ENCODE results near the gene CCDC66.

The CCDC66 gene

GRCh38 chr3:56610669-56611335 is 53.8 kb downstream of the CCDC66 start:
- Mint-ChIP-seq H3K4me3 (no peak overlapping the region), H3K4me1 (peaks cover 32% of the 10 kb centered on the region), H3K36me3 (peaks cover 78% of the 10 kb centered on the region), H3K27me3 (no peaks in the 10 kb centered on the region), H3K9me3 (peaks cover 4% of the 10 kb centered on the region), H3K27ac (no peak overlapping the region)
- ATAC-seq: no peak

GRCh38 chr3:56611364-56611763 is 54.4 kb downstream of the CCDC66 start:
- Mint-ChIP-seq H3K36me3 (peaks cover 78% of the 10 kb centered on the region), H3K27ac (no peak overlapping the region), H3K4me1 (peaks cover 32% of the 10 kb centered on the region), H3K27me3 (no peaks in the 10 kb centered on the region), H3K9me3 (peaks cover 4% of the 10 kb centered on the region), H3K4me3 (no peak overlapping the region)
- ATAC-seq: no peak

GRCh38 chr3:56612146-56612545 is 55.2 kb downstream of the CCDC66 start:
- peaks cover 27% of the 10 kb centered on the region for H3K4me1 Mint-ChIP-seq
- H3K27ac Mint-ChIP-seq: no peak overlapping the region
- H3K27me3 Mint-ChIP-seq: no peaks in the 10 kb centered on the region
- ATAC-seq: no peak
- H3K36me3 Mint-ChIP-seq: peaks cover 78% of the 10 kb centered on the region
- H3K4me3 Mint-ChIP-seq: no peak overlapping the region
- H3K9me3 Mint-ChIP-seq: peaks cover 4% of the 10 kb centered on the region

GRCh38 chr3:56613016-56613415 is 56.0 kb downstream of the CCDC66 start:
- no peak for ATAC-seq

GRCh38 chr3:56616478-56617006 is 59.6 kb downstream of the CCDC66 start:
- Mint-ChIP-seq H3K27ac (no peak overlapping the region), H3K36me3 (peaks cover 59% of the 10 kb centered on the region), H3K4me3 (no peak overlapping the region), H3K27me3 (no peaks in the 10 kb centered on the region), H3K9me3 (no peaks in the 10 kb centered on the region), H3K4me1 (peaks cover 16% of the 10 kb centered on the region)
- no peak for ATAC-seq

More at GRCh38 chr3:56613016-56613415, 56.0 kb downstream of the CCDC66 start:
- Mint-ChIP-seq H3K9me3 (peaks cover 4% of the 10 kb centered on the region), H3K27me3 (no peaks in the 10 kb centered on the region), H3K4me3 (no peak overlapping the region), H3K36me3 (peaks cover 74% of the 10 kb centered on the region), H3K27ac (no peak overlapping the region), H3K4me1 (peaks cover 18% of the 10 kb centered on the region)

GRCh38 chr3:56620371-56620770 is 63.4 kb downstream of the CCDC66 start:
- Mint-ChIP-seq H3K4me3 (no peak overlapping the region), H3K9me3 (no peaks in the 10 kb centered on the region), H3K27ac (no peak overlapping the region), H3K36me3 (peaks cover 55% of the 10 kb centered on the region), H3K4me1 (peaks cover 6% of the 10 kb centered on the region), H3K27me3 (no peaks in the 10 kb centered on the region)
- ATAC-seq: no peak

- no peaks in the 10 kb centered on the region for H3K9me3 Mint-ChIP-seq
- H3K36me3 Mint-ChIP-seq: peaks cover 47% of the 10 kb centered on the region
- no peak overlapping the region for H3K4me3 Mint-ChIP-seq
- no peaks in the 10 kb centered on the region for H3K27me3 Mint-ChIP-seq
- ATAC-seq: no peak
- no peak overlapping the region for H3K27ac Mint-ChIP-seq
- peaks cover 6% of the 10 kb centered on the region for H3K4me1 Mint-ChIP-seq
These were observed 64.7 kb downstream of the CCDC66 start for GRCh38 chr3:56621681-56622080.

- H3K4me1 Mint-ChIP-seq: peaks cover 6% of the 10 kb centered on the region
- no peaks in the 10 kb centered on the region for H3K9me3 Mint-ChIP-seq
- no peak overlapping the region for H3K27ac Mint-ChIP-seq
- H3K4me3 Mint-ChIP-seq: no peak overlapping the region
- no peak for ATAC-seq
- no peaks in the 10 kb centered on the region for H3K27me3 Mint-ChIP-seq
- H3K36me3 Mint-ChIP-seq: peaks cover 45% of the 10 kb centered on the region
These were observed 65.4 kb downstream of the CCDC66 start for GRCh38 chr3:56622381-56622780.

GRCh38 chr3:56624725-56625124 is 67.8 kb downstream of the CCDC66 start:
- Mint-ChIP-seq H3K36me3 (peaks cover 46% of the 10 kb centered on the region), H3K27ac (no peak overlapping the region), H3K9me3 (no peaks in the 10 kb centered on the region), H3K27me3 (no peaks in the 10 kb centered on the region), H3K4me1 (peaks cover 6% of the 10 kb centered on the region), H3K4me3 (no peak overlapping the region)
- ATAC-seq: no peak

- Mint-ChIP-seq H3K4me1 (no peaks in the 10 kb centered on the region), H3K27me3 (no peaks in the 10 kb centered on the region), H3K27ac (no peak overlapping the region), H3K9me3 (no peaks in the 10 kb centered on the region), H3K36me3 (peaks cover 27% of the 10 kb centered on the region), H3K4me3 (no peak overlapping the region)
- no peak for ATAC-seq
These were observed 72.1 kb downstream of the CCDC66 start for GRCh38 chr3:56629047-56629446.

GRCh38 chr3:56629451-56629850 is 72.5 kb downstream of the CCDC66 start:
- Mint-ChIP-seq H3K4me3 (no peak overlapping the region), H3K27me3 (no peaks in the 10 kb centered on the region), H3K27ac (no peak overlapping the region), H3K36me3 (peaks cover 23% of the 10 kb centered on the region), H3K9me3 (no peaks in the 10 kb centered on the region), H3K4me1 (no peaks in the 10 kb centered on the region)
- ATAC-seq: no peak

GRCh38 chr3:56630966-56631365 is 74.0 kb downstream of the CCDC66 start:
- no peak overlapping the region for H3K27ac Mint-ChIP-seq
- no peaks in the 10 kb centered on the region for H3K4me1 Mint-ChIP-seq
- H3K9me3 Mint-ChIP-seq: no peaks in the 10 kb centered on the region
- H3K36me3 Mint-ChIP-seq: peaks cover 24% of the 10 kb centered on the region
- no peak for ATAC-seq
- no peaks in the 10 kb centered on the region for H3K27me3 Mint-ChIP-seq
- no peak overlapping the region for H3K4me3 Mint-ChIP-seq

GRCh38 chr3:56633181-56633580 is 76.2 kb downstream of the CCDC66 start:
- no peaks in the 10 kb centered on the region for H3K9me3 Mint-ChIP-seq
- peaks cover 25% of the 10 kb centered on the region for H3K36me3 Mint-ChIP-seq
- no peak overlapping the region for H3K27ac Mint-ChIP-seq
- no peaks in the 10 kb centered on the region for H3K4me1 Mint-ChIP-seq
- H3K27me3 Mint-ChIP-seq: no peaks in the 10 kb centered on the region
- ATAC-seq: no peak
- no peak overlapping the region for H3K4me3 Mint-ChIP-seq

- no peaks in the 10 kb centered on the region for H3K9me3 Mint-ChIP-seq
- H3K27me3 Mint-ChIP-seq: no peaks in the 10 kb centered on the region
- H3K4me3 Mint-ChIP-seq: no peak overlapping the region
- no peak overlapping the region for H3K27ac Mint-ChIP-seq
- ATAC-seq: no peak
- H3K36me3 Mint-ChIP-seq: peaks cover 28% of the 10 kb centered on the region
- no peaks in the 10 kb centered on the region for H3K4me1 Mint-ChIP-seq
These were observed 76.9 kb downstream of the CCDC66 start for GRCh38 chr3:56633602-56634535.

- H3K9me3 Mint-ChIP-seq: no peaks in the 10 kb centered on the region
- H3K4me1 Mint-ChIP-seq: peaks cover 19% of the 10 kb centered on the region
- no peak for ATAC-seq
- H3K4me3 Mint-ChIP-seq: no peak overlapping the region
- H3K27ac Mint-ChIP-seq: no peak overlapping the region
- peaks cover 49% of the 10 kb centered on the region for H3K36me3 Mint-ChIP-seq
- no peaks in the 10 kb centered on the region for H3K27me3 Mint-ChIP-seq
These were observed 88.4 kb downstream of the CCDC66 start for GRCh38 chr3:56645407-56645806.

All from stimulated activated memory B cell treated with anti-CD40 and anti-IgM and Interleukin-4, amounts not matched to agents 10 μg/mL and 1 μg/mL and 100 μg/mL, for 72 hours (primary cell).